Activated CD4-positive, alpha-beta T cell treated with anti-CD3 and anti-CD28 coated beads for 36 hours (primary cell): ENCODE results near the gene ENPP4. TPM values are rescaled to one million over a fixed set of nuclear protein-coding genes. Genes with fewer than 3 reads are reported as not detected.
"Not testable (repeated sequence)": the region's sequence is repeated elsewhere in the genome, so short reads cannot be mapped to it uniquely, and the experiment has no call there.

ENCODE experiments used
- ATAC-seq: fragments of 200-7000 bp; cut with Tn5 transposase; one replicate; pipeline ENCODE4 v1.10.0; 2021; ENCODE audit warnings: mild to moderate bottlenecking, moderate library complexity
- CTCF ChIA-PET: fragments of 350-600 bp; sonication (Branson Sonifier 250); formaldehyde crosslinking; loops from one replicate; lab custom pipeline; 2021; ENCODE audit warnings: antibody characterized with exemption; lab: Charles Lee
- POLR2A ChIA-PET: fragments of 350-600 bp; sonication (Branson Sonifier 250); formaldehyde crosslinking; loops from one replicate; lab custom pipeline; 2021; ENCODE audit warnings: antibody characterized with exemption, inconsistent platforms; lab: Charles Lee
- DNase-seq: peaks from one replicate; pipeline ENCODE4 v3.0.0-alpha.2; 2020
- H3K27ac Mint-ChIP-seq: one replicate; pipeline ENCODE4 v1.8.0; 2021; ENCODE audit warnings: mixed read lengths
- H3K27me3 Mint-ChIP-seq: one replicate; pipeline ENCODE4 v1.8.0; 2021; ENCODE audit warnings: mixed read lengths
- H3K36me3 Mint-ChIP-seq: one replicate; pipeline ENCODE4 v1.8.0; 2021; ENCODE audit warnings: low read depth, mixed read lengths
- H3K4me1 Mint-ChIP-seq: one replicate; pipeline ENCODE4 v1.8.0; 2021; ENCODE audit warnings: mixed read lengths
- H3K4me3 Mint-ChIP-seq: one replicate; pipeline ENCODE4 v1.8.0; 2021; ENCODE audit warnings: mild to moderate bottlenecking, moderate library complexity, mixed read lengths
- H3K9me3 Mint-ChIP-seq: one replicate; pipeline ENCODE4 v1.8.0; 2021; ENCODE audit warnings: low read depth, mixed read lengths
- intact Hi-C, 2 experiments: fragments of 100-400 bp; cut with DNase I in 1 of 2; cut with micrococcal nuclease in 1 of 2; formaldehyde crosslinking; loops; one replicate each; pipeline versions ENCODE4 v1.14.2 to v1.15.1; 2022 to 2024; cut with DNase I, micrococcal nuclease
- total RNA-seq, 2 experiments: library from RNA; stranded (reverse); gene quantifications; one replicate each; pipeline ENCODE4 v1.2.3, GENCODE V29; 2021

Gene ENPP4
- total RNA-seq, 2 experiments from 2014 or later, result 6.0 to 6.6 TPM

DNA sequence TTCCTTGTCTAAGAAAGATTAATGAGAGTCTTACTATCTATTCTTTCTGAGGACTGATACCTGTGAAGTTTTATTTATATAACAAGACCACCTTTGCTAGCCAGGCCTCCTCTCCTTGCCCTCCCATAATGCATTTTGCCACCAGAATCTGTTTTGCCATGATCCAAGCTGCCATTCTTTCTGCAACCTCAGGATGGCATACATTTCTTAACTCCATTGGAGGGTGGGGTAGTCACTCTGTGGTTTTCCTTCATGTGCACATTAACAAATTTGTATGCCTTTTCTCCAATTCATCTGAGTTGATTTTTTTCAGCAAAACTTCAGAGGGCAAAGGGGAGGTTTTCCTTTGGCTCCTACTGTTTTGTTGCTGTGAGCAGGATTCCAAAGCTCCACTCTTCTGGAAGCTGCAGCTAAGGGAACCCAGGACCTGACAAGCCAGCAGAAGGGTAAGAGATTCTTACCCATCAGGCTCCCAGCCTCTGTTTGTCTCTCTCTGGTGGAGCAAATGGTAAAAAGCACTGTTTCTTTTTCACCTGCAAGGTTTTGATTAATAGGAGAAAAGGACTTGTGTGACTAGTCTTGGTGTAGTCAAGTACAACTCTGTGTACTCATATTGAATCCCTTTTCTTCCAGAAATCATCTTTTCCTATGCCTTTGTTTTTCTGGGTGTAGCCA, 26.2 kb upstream of the ENPP4 start:
- Mint-ChIP-seq H3K27me3 (no peaks in the 10 kb centered on the region), H3K36me3 (peaks cover 5% of the 10 kb centered on the region), H3K4me1 (peaks cover 22% of the 10 kb centered on the region), H3K4me3 (no peak overlapping the region), H3K27ac (no peak overlapping the region), H3K9me3 (peaks cover 3% of the 10 kb centered on the region)
- ChIA-PET CTCF (interaction anchor here (1.4 kb wide), 1 partner anchor 13 kb away, joined by 5 read pairs; no protein-coding TSS in a partner anchor), POLR2A (no interaction called here)
- DNase-seq, result no peak
- ATAC-seq, result no peak
- intact Hi-C loops, result no loop called here

DNA sequence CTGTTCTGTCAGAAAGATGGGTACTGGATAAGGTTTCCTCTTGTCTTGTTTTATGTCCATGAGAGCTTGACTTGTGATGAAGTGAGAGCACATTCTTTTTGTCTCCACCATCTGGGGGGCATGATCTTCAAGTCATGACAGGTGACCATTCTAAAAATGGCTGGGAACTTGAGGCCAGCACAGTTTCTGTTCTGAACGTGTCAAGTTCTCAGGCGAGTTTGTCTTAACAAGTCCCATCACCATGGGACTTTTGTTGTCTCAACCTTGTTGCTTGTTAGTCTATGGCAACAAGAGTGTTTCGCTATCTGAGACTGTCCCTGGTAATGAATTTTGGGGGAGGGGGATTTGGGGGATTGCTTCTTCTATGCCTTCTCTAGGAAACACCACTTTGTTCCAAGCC, 25.6 kb upstream of the ENPP4 start:
- Mint-ChIP-seq H3K9me3 (peaks cover 5% of the 10 kb centered on the region), H3K27ac (no peak overlapping the region), H3K36me3 (peaks cover 5% of the 10 kb centered on the region), H3K27me3 (no peaks in the 10 kb centered on the region), H3K4me1 (peaks cover 22% of the 10 kb centered on the region), H3K4me3 (no peak overlapping the region)
- ChIA-PET POLR2A (no interaction called here), CTCF (interaction anchor here (1.4 kb wide), 1 partner anchor 14 kb away, joined by 5 read pairs; no protein-coding TSS in a partner anchor)
- ATAC-seq (no peak), DNase-seq (no peak)
- intact Hi-C loops, result no loop called here

DNA sequence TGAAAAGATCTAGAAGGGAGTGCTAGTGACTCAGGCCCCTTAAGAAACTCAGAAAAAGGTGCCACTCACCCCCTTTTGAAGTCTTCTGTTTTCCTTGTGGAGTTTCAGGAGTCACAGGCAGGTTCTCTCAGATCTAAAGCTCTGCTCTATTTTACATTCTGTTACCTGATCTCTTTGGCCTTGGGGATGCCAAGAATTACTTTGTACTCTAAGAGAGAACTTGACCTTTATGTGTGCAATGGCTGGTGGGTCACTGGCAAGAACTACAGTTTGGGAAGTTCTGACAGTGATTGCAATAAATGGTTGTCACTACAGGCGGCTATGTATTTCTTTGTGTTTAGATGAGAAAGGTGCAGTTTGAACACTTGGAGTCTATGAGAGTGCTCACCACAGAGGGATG, 24.2 kb upstream of the ENPP4 start:
- no peaks in the 10 kb centered on the region for H3K27me3 Mint-ChIP-seq
- H3K36me3 Mint-ChIP-seq, result peaks cover 10% of the 10 kb centered on the region
- H3K4me3 Mint-ChIP-seq, result no peak overlapping the region
- CTCF ChIA-PET, result interaction anchor here (0.7 to 2.6 kb wide), 2 partner anchors 15 to 715 kb away, joined by 3 to 13 read pairs; no protein-coding TSS in a partner anchor
- no peak for ATAC-seq
- DNase-seq, result no peak
- peaks cover 22% of the 10 kb centered on the region for H3K4me1 Mint-ChIP-seq
- peaks cover 6% of the 10 kb centered on the region for H3K9me3 Mint-ChIP-seq
- H3K27ac Mint-ChIP-seq, result no peak overlapping the region
- POLR2A ChIA-PET, result no interaction called here
- intact Hi-C loops, result no loop called here

GRCh38 chr6:46113370-46113769, 16.4 kb upstream of the ENPP4 start:
- intact Hi-C loops, result no loop called here
- H3K9me3 Mint-ChIP-seq, result peaks cover 11% of the 10 kb centered on the region
- CTCF ChIA-PET, result no interaction called here
- POLR2A ChIA-PET, result no interaction called here
- DNase-seq (no peak), ATAC-seq (no peak)
- H3K36me3 Mint-ChIP-seq, result peaks cover 9% of the 10 kb centered on the region
- no peaks in the 10 kb centered on the region for H3K4me1 Mint-ChIP-seq
- no peak overlapping the region for H3K4me3 Mint-ChIP-seq
- no peak overlapping the region for H3K27ac Mint-ChIP-seq
- no peaks in the 10 kb centered on the region for H3K27me3 Mint-ChIP-seq

DNA sequence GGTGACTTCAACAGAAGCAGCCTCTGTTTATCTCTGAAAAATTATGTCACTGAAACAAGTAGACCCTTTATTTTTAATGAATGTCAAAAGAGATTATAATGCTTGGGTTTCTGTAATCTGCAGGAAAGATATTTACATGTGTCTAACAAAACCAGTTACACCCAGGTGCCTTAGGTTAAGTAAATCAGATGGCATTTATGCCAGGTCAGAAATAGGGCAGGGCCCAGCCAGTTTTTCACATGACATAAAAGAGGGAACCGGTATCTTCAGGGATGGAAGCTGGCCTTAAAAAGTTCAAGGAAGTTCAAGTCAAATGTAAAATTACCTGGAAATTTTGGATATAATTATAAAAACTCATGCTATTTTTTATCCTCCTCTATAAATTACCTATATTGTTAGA, 14.2 kb upstream of the ENPP4 start:
- peaks cover 15% of the 10 kb centered on the region for H3K36me3 Mint-ChIP-seq
- DNase-seq (no peak), ATAC-seq (no peak)
- no peak overlapping the region for H3K4me3 Mint-ChIP-seq
- H3K9me3 Mint-ChIP-seq, result peaks cover 7% of the 10 kb centered on the region
- no peak overlapping the region for H3K27ac Mint-ChIP-seq
- intact Hi-C loops, result no loop called here
- peaks cover 5% of the 10 kb centered on the region for H3K4me1 Mint-ChIP-seq
- ChIA-PET CTCF (interaction anchor here (1.3 to 1.5 kb wide), 2 partner anchors 14 to 25 kb away, joined by 3 to 7 read pairs; partner anchors contain the start of gene ENPP4), POLR2A (no interaction called here)
- no peaks in the 10 kb centered on the region for H3K27me3 Mint-ChIP-seq

GRCh38 chr6:46116289-46116688, 13.5 kb upstream of the ENPP4 start:
- intact Hi-C loops, result no loop called here
- Mint-ChIP-seq H3K27ac (no peak overlapping the region), H3K4me3 (no peak overlapping the region), H3K36me3 (peaks cover 18% of the 10 kb centered on the region), H3K4me1 (peaks cover 5% of the 10 kb centered on the region), H3K27me3 (no peaks in the 10 kb centered on the region), H3K9me3 (peaks cover 7% of the 10 kb centered on the region)
- ATAC-seq (no peak), DNase-seq (no peak)
- ChIA-PET CTCF (interaction anchor here (1.3 to 1.5 kb wide), 2 partner anchors 13 to 26 kb away, joined by 3 to 7 read pairs; partner anchors contain the start of gene ENPP4), POLR2A (no interaction called here)

DNA sequence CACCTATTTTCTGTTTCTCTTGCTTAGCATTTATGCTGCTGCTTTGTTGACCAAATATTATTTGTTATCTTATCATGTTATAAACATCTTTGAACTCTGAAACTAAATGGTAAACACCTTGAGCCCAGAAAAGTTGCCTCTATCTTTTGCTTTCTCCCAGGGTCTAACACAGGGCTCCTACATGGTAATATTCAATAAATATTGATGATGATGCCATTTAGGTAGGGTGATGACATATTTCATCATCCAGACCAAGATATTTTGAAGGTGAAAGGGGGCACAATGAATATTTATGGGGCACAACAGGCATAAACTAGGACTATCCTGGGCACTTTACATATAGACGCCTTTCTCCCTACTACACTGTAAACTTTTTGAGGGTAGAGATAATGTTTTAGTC, 11.6 kb upstream of the ENPP4 start:
- ATAC-seq, result no peak
- no peaks in the 10 kb centered on the region for H3K27me3 Mint-ChIP-seq
- no peak overlapping the region for H3K4me3 Mint-ChIP-seq
- intact Hi-C loops, result no loop called here
- peaks cover 4% of the 10 kb centered on the region for H3K9me3 Mint-ChIP-seq
- peaks cover 9% of the 10 kb centered on the region for H3K4me1 Mint-ChIP-seq
- ChIA-PET POLR2A (no interaction called here), CTCF (interaction anchor here (0.6 to 1.1 kb wide), 2 partner anchors 28 to 360 kb away, joined by 3 to 4 read pairs; no protein-coding TSS in a partner anchor)
- H3K36me3 Mint-ChIP-seq, result peaks cover 19% of the 10 kb centered on the region
- no peak overlapping the region for H3K27ac Mint-ChIP-seq
- no peak for DNase-seq

DNA sequence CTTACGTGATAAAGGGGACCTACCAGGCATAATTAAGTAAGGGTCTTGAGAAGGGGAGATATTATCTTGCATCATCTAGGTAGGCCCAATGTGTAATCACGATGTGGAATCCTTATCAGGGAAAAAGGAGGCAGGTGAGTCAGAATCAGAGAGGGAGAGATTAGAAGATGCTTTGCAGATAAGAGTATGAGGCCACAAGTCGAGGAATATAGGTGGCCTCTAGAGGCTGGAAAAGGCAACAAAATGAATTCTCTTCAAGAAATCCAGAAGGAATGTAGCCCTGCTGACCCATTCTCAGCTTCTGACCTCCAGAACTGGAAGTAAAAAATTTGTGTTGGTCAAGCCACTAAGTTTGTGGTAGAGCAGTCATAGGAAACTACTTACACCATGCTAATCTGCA, 11.0 kb upstream of the ENPP4 start:
- H3K4me3 Mint-ChIP-seq, result no peak overlapping the region
- H3K9me3 Mint-ChIP-seq, result peaks cover 4% of the 10 kb centered on the region
- H3K36me3 Mint-ChIP-seq, result peaks cover 19% of the 10 kb centered on the region
- POLR2A ChIA-PET, result no interaction called here
- H3K4me1 Mint-ChIP-seq, result peaks cover 9% of the 10 kb centered on the region
- CTCF ChIA-PET, result no interaction called here
- intact Hi-C loops, result no loop called here
- H3K27me3 Mint-ChIP-seq, result no peaks in the 10 kb centered on the region
- ATAC-seq (no peak), DNase-seq (no peak)
- no peak overlapping the region for H3K27ac Mint-ChIP-seq

DNA sequence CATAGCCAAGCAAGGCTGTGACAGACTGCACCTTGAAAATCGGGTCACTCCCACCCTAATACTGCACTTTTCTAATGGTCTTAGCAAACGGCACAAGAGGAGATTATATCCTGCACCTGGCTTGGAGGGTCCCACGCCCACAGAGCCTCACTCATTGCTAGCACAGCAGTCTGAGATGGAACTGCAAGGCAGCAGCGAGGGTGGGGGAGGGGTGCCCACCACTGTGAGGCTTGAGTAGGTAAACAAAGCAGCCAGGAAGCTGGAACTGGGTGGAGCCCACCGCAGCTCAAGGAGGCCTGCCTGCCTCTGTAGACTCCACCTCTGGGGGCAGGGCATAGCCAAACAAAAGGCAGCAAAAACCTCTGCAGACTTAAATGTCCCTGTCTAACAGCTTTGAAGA, 10.1 kb upstream of the ENPP4 start:
- ATAC-seq, H3K27me3 Mint-ChIP-seq, H3K9me3 Mint-ChIP-seq, H3K4me3 Mint-ChIP-seq, POLR2A ChIA-PET, DNase-seq, H3K4me1 Mint-ChIP-seq, H3K27ac Mint-ChIP-seq: not testable (repeated sequence)
- peaks cover 19% of the 10 kb centered on the region for H3K36me3 Mint-ChIP-seq
- intact Hi-C loops, result loop anchor here in 1 of 2 experiments (10.0 kb wide), 1 partner anchor 1355 kb away; the partner anchor contains the start of gene CD2AP
- CTCF ChIA-PET, result interaction anchor here (0.6 kb wide), 1 partner anchor 14 kb away, joined by 3 read pairs; no protein-coding TSS in a partner anchor

- no peak overlapping the region for H3K27ac Mint-ChIP-seq
- no peaks in the 10 kb centered on the region for H3K27me3 Mint-ChIP-seq
- intact Hi-C loops, result loop anchor here (5.0 to 10.0 kb wide), 2 partner anchors 36 to 1346 kb away; partner anchors contain the start of gene CD2AP (in 1 of the 2)
- peaks cover 23% of the 10 kb centered on the region for H3K4me1 Mint-ChIP-seq
- DNase-seq (no peak), ATAC-seq (no peak)
- H3K9me3 Mint-ChIP-seq, result no peaks in the 10 kb centered on the region
- POLR2A ChIA-PET, result no interaction called here
- H3K4me3 Mint-ChIP-seq, result peak overlapping the region; percentile 87
- CTCF ChIA-PET, result interaction anchor here (0.8 to 2.4 kb wide), 4 partner anchors 10 to 198 kb away, joined by 3 to 17 read pairs (median 5); no protein-coding TSS in a partner anchor
- H3K36me3 Mint-ChIP-seq, result no peaks in the 10 kb centered on the region
These were observed 1.3 kb upstream of the ENPP4 start for GRCh38 chr6:46128476-46128875.

DNA sequence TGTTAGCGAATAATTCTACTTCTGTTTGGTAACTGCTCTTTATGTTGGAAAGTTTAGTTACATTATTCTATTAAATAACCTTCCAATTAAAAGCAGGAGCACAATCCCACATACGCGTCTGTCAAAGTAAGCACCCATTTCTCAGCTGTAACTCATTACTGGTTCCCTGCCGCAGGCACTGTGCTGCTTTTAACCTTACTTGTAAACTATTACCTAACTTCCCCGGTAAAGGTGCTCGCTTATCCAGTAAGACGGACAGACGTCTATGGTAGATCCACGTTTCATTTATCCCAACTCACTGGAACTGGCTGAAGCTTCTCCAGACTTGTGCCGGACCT, 529 bp upstream of the ENPP4 start:
- Mint-ChIP-seq H3K27me3 (no peaks in the 10 kb centered on the region), H3K36me3 (peaks cover 2% of the 10 kb centered on the region), H3K9me3 (no peaks in the 10 kb centered on the region), H3K4me3 (peak overlapping the region; percentile 87), H3K4me1 (peaks cover 30% of the 10 kb centered on the region), H3K27ac (peak overlapping the region; percentile 66)
- CTCF ChIA-PET, result interaction anchor here (0.5 to 2.4 kb wide), 14 partner anchors 9 to 1228 kb away, joined by 3 to 17 read pairs (median 3); no protein-coding TSS in a partner anchor
- POLR2A ChIA-PET, result interaction anchor here (1.5 kb wide), 1 partner anchor 91 kb away, joined by 4 read pairs; no protein-coding TSS in a partner anchor
- DNase-seq (no peak), ATAC-seq (peak; percentile 22)
- intact Hi-C loops, result loop anchor here (5.0 to 10.0 kb wide), 2 partner anchors 37 to 1346 kb away; partner anchors contain the start of gene CD2AP (in 1 of the 2)
